ENCODE measurements around the gene CD300H.
"Not testable (repeated sequence)": the region's sequence is repeated elsewhere in the genome, so short reads cannot be mapped to it uniquely, and the experiment has no call there.

CD300H gene

DNA sequence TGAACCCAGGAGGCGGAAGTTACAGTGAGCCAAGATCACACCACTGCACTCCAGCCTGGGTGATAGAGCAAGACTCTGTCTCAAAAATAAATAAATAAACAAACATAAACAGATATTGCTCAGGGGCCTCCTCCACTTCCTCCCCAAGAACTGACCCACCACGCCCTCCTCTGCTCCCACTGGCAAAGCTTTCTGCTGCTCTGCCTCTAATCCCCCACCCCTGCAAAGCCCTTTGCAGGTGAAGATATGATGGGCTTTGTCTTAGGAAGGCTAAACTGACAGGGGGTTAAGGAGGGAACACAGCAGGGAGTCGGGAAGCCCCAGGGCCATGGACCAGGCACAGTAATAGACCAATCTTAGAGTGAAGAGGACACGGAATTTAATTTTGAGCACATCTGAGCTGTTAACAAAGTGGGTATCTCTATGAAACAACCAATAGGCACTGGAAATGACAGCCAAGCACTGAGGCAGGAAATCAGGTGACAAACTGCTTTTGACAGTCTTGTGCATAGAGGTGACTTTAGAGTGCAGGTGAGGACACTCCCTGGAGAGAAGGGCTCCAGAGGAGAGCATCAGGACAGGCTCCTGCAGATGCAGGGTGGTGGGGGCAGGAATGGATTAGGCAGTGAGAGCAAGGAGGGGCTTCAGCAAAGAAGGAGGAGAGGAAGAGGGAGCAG, 31.2 kb upstream of the CD300H start:
- peaks cover 41% of the 10 kb centered on the region for H3K27me3 Mint-ChIP-seq (ENCODE audit: low read depth)
- H3K36me3 Mint-ChIP-seq (ENCODE audit: low read depth) = no peaks in the 10 kb centered on the region
- H3K9me3 Mint-ChIP-seq = no peaks in the 10 kb centered on the region
- no peak overlapping the region for H3K27ac Mint-ChIP-seq
- H3K4me1 Mint-ChIP-seq (ENCODE audit: low read depth) = peaks cover 13% of the 10 kb centered on the region
- no peak overlapping the region for H3K4me3 Mint-ChIP-seq

DNA sequence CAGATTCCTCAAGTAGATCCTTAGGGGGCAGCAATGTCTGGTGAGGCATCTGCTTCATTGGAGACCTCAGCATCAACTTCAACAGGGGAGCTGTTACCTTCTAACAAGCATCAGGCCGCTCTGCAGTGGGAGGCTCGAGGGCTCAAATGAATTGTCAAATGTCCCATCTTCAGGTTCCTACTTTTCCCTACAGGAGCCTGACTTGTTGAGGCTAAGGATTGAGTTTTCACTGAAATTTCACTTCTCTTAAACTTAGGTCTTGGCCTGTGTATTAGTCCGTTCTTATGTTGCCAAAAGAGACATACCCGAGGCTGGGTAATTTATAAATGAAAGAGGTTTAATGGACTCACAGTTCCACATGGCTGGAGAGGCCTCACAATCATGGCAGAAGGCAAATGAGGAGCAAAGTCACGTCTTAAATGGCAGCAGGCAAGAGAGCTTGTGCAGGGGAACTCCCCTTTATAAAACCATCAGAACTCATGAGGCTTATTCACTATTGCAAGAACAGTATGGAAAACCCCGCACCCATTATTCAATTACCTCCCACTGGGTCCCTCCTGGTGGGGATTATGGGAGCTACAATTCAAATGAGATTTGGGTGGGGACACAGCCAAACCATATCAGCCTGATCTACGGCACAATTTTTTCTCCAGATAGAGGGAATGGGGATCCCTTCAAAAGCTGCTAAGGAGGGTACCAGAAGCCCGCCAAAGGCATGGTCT, 29.9 kb upstream of the CD300H start:
- Mint-ChIP-seq H3K36me3 (ENCODE audit: low read depth) (no peaks in the 10 kb centered on the region), H3K4me3 (no peak overlapping the region), H3K4me1 (ENCODE audit: low read depth) (peaks cover 16% of the 10 kb centered on the region), H3K27ac (no peak overlapping the region), H3K27me3 (ENCODE audit: low read depth) (peaks cover 42% of the 10 kb centered on the region), H3K9me3 (no peaks in the 10 kb centered on the region)

DNA sequence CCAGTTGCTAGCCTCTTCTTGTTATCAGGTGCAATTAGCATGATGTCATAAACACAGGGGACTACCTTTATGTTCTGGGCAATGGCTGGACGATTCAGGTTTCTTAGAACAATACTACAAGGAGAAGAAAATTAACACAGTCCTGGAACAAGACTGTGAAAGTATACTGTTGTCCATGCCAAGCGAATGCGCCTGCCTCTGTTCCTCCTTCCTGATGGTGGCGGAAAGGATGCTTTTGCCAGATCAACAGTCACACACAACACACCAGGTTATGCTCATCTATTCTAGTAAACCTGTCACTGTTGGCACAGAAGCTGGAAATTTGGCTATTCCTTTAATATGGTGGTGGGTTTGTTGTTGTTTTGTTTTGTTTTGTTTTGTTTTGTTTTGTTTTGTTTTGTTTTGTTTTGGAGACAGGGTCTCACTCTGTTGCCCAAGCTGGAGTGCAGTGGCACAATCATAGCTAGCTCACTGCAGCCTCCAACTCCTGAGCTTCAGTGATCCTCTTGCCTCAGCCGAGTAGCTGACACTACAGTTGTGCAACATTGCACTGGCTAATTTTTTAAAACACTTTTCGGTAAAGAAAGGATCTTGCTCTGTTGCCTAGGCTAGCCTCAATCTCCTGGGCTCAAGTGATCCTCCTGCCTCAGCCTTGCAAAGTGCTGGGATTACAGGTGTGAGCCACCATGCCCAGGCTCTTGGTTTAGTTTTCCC, 27.9 kb upstream of the CD300H start:
- Mint-ChIP-seq H3K27ac (no peak overlapping the region), H3K9me3 (no peaks in the 10 kb centered on the region), H3K4me3 (no peak overlapping the region), H3K36me3 (ENCODE audit: low read depth) (no peaks in the 10 kb centered on the region), H3K27me3 (ENCODE audit: low read depth) (peaks cover 42% of the 10 kb centered on the region), H3K4me1 (ENCODE audit: low read depth) (peaks cover 21% of the 10 kb centered on the region)

DNA sequence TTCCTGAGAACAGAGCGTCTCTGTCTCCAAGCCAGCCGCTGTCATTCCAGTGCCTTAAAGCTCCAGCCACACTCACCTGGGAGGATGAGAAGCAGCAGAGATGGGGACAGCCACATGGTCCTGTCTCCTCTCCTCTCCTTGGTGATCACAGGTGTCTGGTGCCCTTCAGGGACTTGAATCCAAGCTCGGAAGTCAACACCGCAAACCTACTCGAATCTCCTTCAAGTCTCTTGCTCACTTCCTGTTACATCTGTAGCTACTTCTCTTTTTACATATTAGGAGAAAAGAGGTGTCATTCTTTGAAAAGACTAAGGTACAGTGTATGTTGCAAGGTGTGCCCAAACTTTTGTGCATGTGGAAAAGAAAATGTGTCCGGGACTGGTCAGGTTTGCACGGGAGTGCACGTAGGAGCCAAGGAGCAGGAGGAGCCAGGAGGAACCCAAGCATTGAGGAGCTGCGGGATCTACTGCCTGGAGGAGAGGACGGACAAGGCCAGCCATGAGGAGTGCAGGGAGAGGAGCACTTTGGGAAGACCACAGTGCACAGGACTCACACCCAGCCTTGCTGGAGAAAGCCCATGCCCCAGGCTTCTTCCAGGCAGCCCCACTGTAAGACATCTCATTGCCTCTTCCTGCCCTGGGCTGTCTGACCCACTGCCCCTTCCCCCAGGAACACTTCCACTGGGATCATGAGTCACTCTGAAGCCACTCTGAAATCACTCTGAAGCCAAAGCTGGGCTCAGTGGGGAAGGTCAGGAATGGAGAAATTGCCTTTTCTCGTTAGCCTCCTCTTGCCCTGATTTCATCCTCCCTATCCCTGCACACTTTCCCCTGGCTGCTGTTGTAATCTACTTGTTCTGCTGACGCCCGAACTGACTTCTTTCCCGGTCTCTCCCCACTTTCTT, 25.0 kb upstream of the CD300H start, which contains the start of gene CD300LD:
TSS of gene CD300LD (minus strand) at position 197 of the 904 bp plus-strand sequence. CDS start at position 116, 81 bp downstream.
- Mint-ChIP-seq H3K4me3 (peak within 1 kb of the TSS; percentile 16), H3K36me3 (ENCODE audit: low read depth) (no peaks in the 10 kb centered on the region), H3K9me3 (no peaks in the 10 kb centered on the region), H3K27me3 (ENCODE audit: low read depth) (peaks cover 32% of the 10 kb centered on the region), H3K4me1 (ENCODE audit: low read depth) (peaks cover 11% of the 10 kb centered on the region), H3K27ac (no peak within 1 kb of the TSS)

DNA sequence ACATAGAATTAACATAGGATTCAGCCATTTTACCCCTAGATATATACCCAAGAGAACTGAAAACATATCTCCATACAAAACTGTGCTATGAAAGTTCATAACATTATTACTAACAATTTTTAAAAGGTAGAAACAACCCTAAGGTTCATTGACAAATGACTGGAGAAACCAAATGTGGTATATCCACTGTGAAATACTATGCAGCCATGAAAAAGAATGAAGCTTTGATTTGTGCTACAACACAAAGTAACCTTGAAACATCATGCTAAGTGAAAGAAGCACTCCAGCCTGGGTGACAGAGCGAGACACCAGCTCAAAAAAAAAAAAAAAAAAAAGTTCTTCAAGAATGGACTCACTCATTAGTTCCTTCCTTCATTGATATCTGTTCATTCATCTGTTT, 24.2 kb upstream of the CD300H start:
- Mint-ChIP-seq H3K27me3 (ENCODE audit: low read depth) (peaks cover 32% of the 10 kb centered on the region), H3K4me1 (ENCODE audit: low read depth) (peaks cover 11% of the 10 kb centered on the region), H3K36me3 (ENCODE audit: low read depth) (no peaks in the 10 kb centered on the region), H3K27ac (no peak overlapping the region), H3K9me3 (no peaks in the 10 kb centered on the region), H3K4me3 (no peak overlapping the region)

DNA sequence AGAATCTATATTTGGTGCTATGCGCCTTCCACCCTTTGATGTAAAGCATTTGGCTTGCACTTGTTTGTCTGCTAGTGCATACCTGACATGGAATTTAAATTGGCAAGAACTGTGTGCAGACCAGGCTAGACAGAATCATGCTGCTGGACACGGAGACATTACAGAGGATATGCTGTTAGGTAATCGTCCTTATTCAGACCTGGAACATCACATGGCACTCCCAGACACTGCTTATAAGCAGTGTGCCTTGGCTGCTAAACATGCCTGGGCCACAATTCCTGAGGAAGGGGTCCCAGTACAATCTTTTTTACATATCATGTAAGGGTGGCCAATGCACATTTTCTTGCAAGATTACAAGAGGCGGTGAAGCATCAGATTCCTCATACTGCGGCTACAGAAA, 18.4 kb upstream of the CD300H start:
- Mint-ChIP-seq H3K4me3 (no peak overlapping the region), H3K4me1 (ENCODE audit: low read depth) (no peaks in the 10 kb centered on the region), H3K9me3 (no peaks in the 10 kb centered on the region), H3K27ac (no peak overlapping the region), H3K27me3 (ENCODE audit: low read depth) (peaks cover 24% of the 10 kb centered on the region), H3K36me3 (ENCODE audit: low read depth) (no peaks in the 10 kb centered on the region)

DNA sequence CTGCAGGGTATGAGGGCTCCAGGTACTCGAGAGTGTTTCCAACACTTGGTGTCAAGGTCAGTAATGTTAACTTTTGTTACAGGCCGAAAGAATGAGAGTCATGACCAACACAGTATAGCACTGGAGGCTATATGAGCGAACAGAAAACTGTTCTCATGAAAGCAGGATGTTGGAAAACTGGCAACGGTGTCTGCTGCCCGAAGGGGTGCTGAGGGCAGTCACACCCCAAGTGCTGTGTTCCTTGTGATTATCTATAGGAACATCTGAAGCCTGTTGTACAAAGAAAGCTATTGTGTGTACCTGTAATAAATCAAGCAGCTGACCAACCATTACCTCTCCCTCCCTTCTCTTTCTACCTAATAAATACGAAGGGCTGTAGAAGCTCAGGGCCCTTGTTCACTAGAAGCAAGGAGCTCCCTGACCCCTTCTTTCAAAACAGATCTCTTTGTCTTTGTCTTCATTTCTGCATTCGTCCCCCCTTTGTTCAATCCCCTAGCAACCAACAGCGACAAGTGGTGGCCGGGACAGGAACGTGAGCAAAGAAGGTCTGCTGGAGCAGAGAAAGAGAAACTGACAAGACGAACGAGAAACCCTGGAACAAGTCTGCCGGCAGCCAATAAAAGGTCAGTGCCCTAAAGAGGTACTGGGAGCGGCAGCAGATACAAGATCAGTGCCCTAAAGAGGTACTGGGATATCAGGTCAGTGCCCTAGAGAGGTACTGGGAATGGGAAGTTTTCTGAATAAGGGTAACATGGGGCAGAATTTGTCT, 17.2 kb upstream of the CD300H start:
- no peaks in the 10 kb centered on the region for H3K9me3 Mint-ChIP-seq
- H3K27ac Mint-ChIP-seq = no peak overlapping the region
- peaks cover 7% of the 10 kb centered on the region for H3K4me1 Mint-ChIP-seq (ENCODE audit: low read depth)
- no peak overlapping the region for H3K4me3 Mint-ChIP-seq
- no peaks in the 10 kb centered on the region for H3K36me3 Mint-ChIP-seq (ENCODE audit: low read depth)
- peaks cover 19% of the 10 kb centered on the region for H3K27me3 Mint-ChIP-seq (ENCODE audit: low read depth)

DNA sequence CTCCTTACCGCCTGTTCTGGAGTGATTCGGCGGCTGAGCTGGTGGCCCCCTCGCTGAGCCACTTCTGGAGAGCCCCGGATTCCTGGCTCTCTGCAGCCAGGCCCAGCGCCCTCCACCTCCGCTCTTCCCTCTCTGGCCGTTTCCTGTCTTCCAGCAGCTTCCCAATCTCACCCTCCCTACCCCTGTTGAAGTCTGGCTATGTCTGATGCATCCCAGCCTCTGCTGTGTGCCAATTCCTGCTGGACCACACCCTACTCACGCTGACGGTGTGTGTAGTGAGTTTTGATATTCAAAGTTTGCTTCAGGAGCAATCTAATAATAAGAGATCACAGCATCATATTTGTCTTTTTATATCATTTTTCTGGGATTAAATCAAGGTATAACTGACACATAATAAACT, 15.3 kb upstream of the CD300H start:
- H3K4me3 Mint-ChIP-seq = no peak overlapping the region
- H3K27me3 Mint-ChIP-seq (ENCODE audit: low read depth) = peaks cover 14% of the 10 kb centered on the region
- no peaks in the 10 kb centered on the region for H3K36me3 Mint-ChIP-seq (ENCODE audit: low read depth)
- no peaks in the 10 kb centered on the region for H3K9me3 Mint-ChIP-seq
- peaks cover 7% of the 10 kb centered on the region for H3K4me1 Mint-ChIP-seq (ENCODE audit: low read depth)
- H3K27ac Mint-ChIP-seq = no peak overlapping the region

DNA sequence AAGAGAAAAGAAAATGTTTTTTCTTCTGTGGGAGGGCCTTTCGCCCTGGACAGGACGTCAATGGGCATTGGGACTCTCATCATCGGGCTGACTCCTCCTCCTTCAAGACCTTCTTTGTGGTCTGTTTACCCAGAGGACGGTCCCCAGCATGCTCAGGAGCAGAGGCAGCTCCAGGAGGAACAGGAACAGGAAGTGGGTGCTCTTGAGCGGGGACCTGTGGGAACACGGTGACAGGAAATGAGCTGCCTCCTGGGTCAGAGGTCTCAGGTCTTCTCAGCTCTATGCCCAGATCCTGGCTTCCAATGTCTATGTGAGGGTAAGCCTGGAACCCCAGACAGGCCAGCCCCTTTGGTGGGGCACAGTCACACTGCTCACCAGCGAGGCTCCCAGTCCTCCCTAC, 12.6 kb upstream of the CD300H start:
- peaks cover 7% of the 10 kb centered on the region for H3K4me1 Mint-ChIP-seq (ENCODE audit: low read depth)
- H3K9me3 Mint-ChIP-seq = no peaks in the 10 kb centered on the region
- no peaks in the 10 kb centered on the region for H3K36me3 Mint-ChIP-seq (ENCODE audit: low read depth)
- H3K27ac Mint-ChIP-seq = no peak overlapping the region
- peaks cover 14% of the 10 kb centered on the region for H3K27me3 Mint-ChIP-seq (ENCODE audit: low read depth)
- H3K4me3 Mint-ChIP-seq = no peak overlapping the region

DNA sequence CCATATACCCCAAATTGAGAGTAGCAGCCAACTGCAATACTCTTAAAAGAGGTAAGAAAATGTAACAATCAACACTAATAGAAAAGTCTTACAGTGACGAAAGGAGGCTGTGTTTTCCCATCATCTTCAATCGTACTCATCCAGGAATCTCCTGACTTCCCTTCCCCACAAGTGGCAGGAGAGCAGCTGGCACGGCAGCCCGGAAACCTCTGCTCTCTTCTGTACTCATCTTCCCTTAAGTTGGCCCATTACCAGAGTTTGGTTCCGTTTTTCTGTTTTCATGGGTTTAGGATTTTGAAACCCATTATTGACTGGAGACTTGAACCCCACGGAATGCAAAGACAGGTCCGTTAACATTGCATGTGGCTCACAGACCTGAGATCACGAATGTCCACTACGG, 11.7 kb upstream of the CD300H start:
- Mint-ChIP-seq H3K27ac (no peak overlapping the region), H3K4me3 (no peak overlapping the region)

DNA sequence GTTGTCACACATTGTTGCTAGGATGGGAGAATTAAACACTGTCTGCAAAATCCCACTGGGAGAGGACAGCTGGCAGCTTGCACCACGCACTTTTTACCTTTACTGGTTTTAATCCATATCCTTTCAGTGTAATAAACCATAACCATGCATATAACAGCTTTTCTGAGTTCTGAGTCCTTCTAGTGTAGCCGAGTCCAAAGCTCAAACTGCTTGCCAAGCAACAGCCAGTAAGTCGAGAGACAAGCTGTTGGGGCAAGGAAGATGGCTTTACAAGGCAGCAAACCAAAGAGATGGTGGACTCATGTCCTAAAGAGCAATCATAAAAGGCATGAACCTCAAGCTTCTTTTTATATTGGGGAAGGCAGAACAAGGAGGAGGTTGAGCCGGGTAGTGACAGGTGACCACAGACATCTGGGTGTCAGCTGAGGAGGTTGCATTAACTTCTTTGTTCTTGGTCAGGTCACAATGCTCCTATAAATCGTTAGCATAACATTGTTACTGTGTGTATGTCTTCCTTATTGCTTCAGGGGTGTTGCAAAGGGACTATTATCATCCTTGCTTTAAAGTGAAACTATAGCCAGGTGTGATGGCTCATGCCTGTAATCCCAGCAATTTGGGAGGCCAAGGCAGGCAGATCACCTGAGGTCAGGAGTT, 7.3 kb upstream of the CD300H start:
- H3K27me3 Mint-ChIP-seq (ENCODE audit: low read depth) = peaks cover 25% of the 10 kb centered on the region
- no peaks in the 10 kb centered on the region for H3K36me3 Mint-ChIP-seq (ENCODE audit: low read depth)
- no peak overlapping the region for H3K27ac Mint-ChIP-seq
- no peaks in the 10 kb centered on the region for H3K9me3 Mint-ChIP-seq
- H3K4me1 Mint-ChIP-seq (ENCODE audit: low read depth) = peaks cover 1% of the 10 kb centered on the region
- no peak overlapping the region for H3K4me3 Mint-ChIP-seq

More for the DNA sequence above, 11.7 kb upstream of the CD300H start:
- peaks cover 15% of the 10 kb centered on the region for H3K27me3 Mint-ChIP-seq (ENCODE audit: low read depth)
- H3K9me3 Mint-ChIP-seq = no peaks in the 10 kb centered on the region
- H3K36me3 Mint-ChIP-seq (ENCODE audit: low read depth) = no peaks in the 10 kb centered on the region
- H3K4me1 Mint-ChIP-seq (ENCODE audit: low read depth) = peaks cover 7% of the 10 kb centered on the region

DNA sequence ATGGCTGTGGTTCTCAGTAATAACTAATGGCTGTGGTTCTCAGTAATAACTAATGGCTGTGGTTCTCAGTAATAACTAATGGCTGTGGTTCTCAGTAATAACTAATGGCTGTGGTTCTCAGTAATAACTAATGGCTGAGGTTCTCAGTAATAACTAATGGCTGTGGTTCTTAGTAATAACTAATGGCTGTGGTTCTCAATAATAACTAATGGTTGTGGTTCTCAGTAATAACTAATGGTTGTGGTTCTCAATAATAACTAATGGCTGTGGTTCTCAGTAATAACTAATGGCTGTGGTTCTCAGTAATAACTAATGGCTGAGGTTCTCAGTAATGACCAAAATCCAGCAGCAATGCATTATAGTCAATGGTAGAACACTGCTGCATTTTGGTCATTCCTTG, 6.3 kb upstream of the CD300H start:
- H3K4me1 Mint-ChIP-seq (ENCODE audit: low read depth); H3K4me3 Mint-ChIP-seq; H3K9me3 Mint-ChIP-seq; H3K27ac Mint-ChIP-seq; H3K36me3 Mint-ChIP-seq (ENCODE audit: low read depth): not testable (repeated sequence)
- H3K27me3 Mint-ChIP-seq (ENCODE audit: low read depth) = peaks cover 34% of the 10 kb centered on the region

DNA sequence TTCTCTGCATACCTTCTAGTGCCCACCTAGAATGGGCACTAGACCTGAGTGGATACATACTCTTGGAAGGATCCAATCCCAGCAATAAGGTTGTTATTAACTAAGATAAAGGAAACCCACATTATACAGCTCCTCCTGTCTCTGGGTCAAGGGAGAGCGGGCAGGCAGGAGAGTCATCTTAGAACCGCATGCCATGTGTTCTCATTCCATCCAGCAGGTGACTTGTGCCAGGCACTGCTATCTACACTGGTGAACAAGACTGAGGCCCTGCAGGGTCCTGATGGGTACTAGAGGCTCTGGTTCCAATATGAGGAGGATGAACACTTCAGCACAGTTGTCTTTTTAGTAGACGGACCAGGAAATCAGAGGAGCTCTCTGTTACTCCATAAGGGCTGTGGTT, 5.9 kb upstream of the CD300H start:
- H3K27ac Mint-ChIP-seq = no peak overlapping the region
- peaks cover 11% of the 10 kb centered on the region for H3K4me1 Mint-ChIP-seq (ENCODE audit: low read depth)
- no peaks in the 10 kb centered on the region for H3K9me3 Mint-ChIP-seq
- no peaks in the 10 kb centered on the region for H3K36me3 Mint-ChIP-seq (ENCODE audit: low read depth)
- peaks cover 38% of the 10 kb centered on the region for H3K27me3 Mint-ChIP-seq (ENCODE audit: low read depth)
- H3K4me3 Mint-ChIP-seq = no peak overlapping the region
